DMS 273 treated with DMSO at 0.1 percent for 48 hours (cell line): ENCODE measurements around the gene TANC1.
"Not testable (repeated sequence)": the region's sequence is repeated elsewhere in the genome, so short reads cannot be mapped to it uniquely, and the experiment has no call there.

Experiments used
- DNase-seq: peaks from one replicate; lab custom pipeline; 2025; lab: John Stamatoyannopoulos, UW

TANC1 gene

GRCh38 chr2:159029936-159030335 lies 61.5 kb downstream of the TANC1 start:
- DNase-seq, result no peak

- no peak for DNase-seq
Measured at GRCh38 chr2:159030674-159031380, 62.4 kb downstream of the TANC1 start.

GRCh38 chr2:159032146-159032545 lies 63.7 kb downstream of the TANC1 start:
- DNase-seq, result no peak

GRCh38 chr2:159032580-159032979 lies 64.1 kb downstream of the TANC1 start:
- no peak for DNase-seq

GRCh38 chr2:159034713-159035112 lies 66.3 kb downstream of the TANC1 start:
- no peak for DNase-seq

GRCh38 chr2:159035790-159036411 lies 67.5 kb downstream of the TANC1 start:
- peak; percentile 22 for DNase-seq

- not testable (repeated sequence) for DNase-seq
Measured at GRCh38 chr2:159036461-159036860, 68.0 kb downstream of the TANC1 start.

- DNase-seq, result not testable (repeated sequence)
Measured at GRCh38 chr2:159041328-159041727, 72.9 kb downstream of the TANC1 start.

GRCh38 chr2:159042115-159042850 lies 73.8 kb downstream of the TANC1 start:
- DNase-seq, result no peak

GRCh38 chr2:159043710-159044109 lies 75.3 kb downstream of the TANC1 start:
- no peak for DNase-seq

GRCh38 chr2:159044804-159045286 lies 76.4 kb downstream of the TANC1 start:
- peak; percentile 62 for DNase-seq

GRCh38 chr2:159045545-159046454 lies 77.4 kb downstream of the TANC1 start:
- no peak for DNase-seq

- no peak for DNase-seq
Measured at GRCh38 chr2:159046966-159047365, 78.5 kb downstream of the TANC1 start.

GRCh38 chr2:159050426-159050825 lies 82.0 kb downstream of the TANC1 start:
- no peak for DNase-seq

- no peak for DNase-seq
Measured at GRCh38 chr2:159051133-159051532, 82.7 kb downstream of the TANC1 start.

- DNase-seq, result no peak
Measured at GRCh38 chr2:159051661-159052060, 83.2 kb downstream of the TANC1 start.

- DNase-seq, result no peak
Measured at GRCh38 chr2:159052157-159052601, 83.7 kb downstream of the TANC1 start.

- no peak for DNase-seq
Measured at GRCh38 chr2:159053161-159054031, 85.0 kb downstream of the TANC1 start.

GRCh38 chr2:159054032-159054334 lies 85.5 kb downstream of the TANC1 start:
- DNase-seq, result no peak

GRCh38 chr2:159054985-159055384 lies 86.5 kb downstream of the TANC1 start:
- no peak for DNase-seq

- DNase-seq, result no peak
Measured at GRCh38 chr2:159060518-159060917, 92.1 kb downstream of the TANC1 start.
